ENCODE results near the gene MKLN1.
"Not testable (repeated sequence)": the region's sequence is repeated elsewhere in the genome, so short reads cannot be mapped to it uniquely, and the experiment has no call there.

MKLN1 gene

DNA sequence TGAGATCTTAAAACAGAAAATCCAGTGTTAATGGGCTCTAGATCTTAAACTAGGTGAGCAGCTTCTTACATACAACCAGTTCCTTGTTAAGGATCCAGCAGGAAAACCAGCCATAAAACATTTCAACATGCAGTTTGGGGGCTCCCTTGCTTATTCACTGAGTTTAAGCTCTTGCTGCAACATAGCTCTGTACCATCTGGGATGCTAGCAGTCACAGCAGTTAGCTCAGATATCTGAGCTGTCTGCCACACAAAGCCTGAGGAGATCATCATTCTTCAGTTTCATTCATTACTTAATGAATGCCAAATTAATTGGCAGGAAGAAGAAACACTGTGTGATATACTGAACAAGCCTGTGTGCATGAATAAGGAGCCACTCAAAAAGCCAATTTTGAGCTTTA is 165.9 kb downstream of the MKLN1 start:
- intact Hi-C loops (cut with DNase I) = no loop called here
- no peak for DNase-seq

DNA sequence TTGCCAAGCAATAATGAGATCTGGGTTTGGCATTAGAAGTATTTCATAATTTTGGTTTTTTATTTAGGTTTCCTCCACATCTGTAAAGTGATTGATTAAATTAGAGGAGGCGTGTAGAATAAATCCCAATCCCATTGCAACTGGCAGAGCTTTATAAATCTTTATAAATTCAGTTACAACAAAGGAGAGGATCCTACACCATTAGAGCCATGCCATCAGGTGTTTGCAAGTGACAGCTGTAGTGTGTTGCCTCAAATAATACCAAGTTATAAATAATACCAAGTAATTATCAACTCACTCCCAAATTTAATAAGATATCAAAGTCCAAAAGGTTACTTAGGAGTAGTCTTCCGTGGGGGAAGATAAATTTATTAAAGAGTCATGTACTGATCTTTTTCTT is 166.5 kb downstream of the MKLN1 start:
- DNase-seq = no peak
- intact Hi-C loops (cut with DNase I) = no loop called here

DNA sequence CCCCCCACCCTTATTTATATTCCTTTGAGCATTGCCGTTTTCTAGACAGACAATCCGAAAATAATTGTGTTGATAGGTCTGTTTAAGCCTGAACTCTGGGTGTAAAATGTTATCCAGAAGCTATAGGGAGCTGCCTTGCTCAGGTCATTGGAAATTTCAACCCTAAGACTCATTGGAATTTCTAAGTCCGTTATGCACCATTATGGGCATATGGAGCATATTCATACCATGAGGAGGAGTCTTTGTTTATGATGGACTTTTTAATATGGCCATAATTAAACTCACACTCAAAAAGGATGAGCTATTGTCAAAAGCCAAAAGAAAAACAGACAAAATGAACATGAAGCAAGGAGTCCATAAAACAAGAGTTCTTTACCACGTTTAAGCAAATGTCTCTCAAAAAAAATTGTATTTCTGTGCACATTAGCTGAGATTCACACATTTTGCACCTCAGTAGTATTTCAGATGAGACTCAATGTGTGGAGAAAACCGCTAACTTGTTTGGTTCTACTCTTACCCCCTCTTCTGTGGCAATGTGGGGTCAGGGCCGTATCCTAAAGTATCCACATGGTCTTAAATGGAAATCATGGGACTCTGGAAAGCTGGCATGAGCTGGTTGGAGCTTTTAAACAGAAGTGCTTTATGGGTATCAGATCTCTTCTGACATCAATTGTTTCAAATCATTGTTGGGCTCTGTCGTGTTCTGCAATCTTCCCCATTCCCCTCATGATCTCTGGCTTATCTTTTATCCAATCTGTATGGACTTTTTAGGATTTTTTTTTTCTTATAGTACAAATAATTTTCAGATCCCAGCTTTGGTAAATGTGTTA is 168.2 kb downstream of the MKLN1 start:
- intact Hi-C loops (cut with DNase I) = loop anchor here (5.0 kb wide), 1 partner anchor 64 kb away; no protein-coding TSS in a partner anchor
- DNase-seq = no peak

DNA sequence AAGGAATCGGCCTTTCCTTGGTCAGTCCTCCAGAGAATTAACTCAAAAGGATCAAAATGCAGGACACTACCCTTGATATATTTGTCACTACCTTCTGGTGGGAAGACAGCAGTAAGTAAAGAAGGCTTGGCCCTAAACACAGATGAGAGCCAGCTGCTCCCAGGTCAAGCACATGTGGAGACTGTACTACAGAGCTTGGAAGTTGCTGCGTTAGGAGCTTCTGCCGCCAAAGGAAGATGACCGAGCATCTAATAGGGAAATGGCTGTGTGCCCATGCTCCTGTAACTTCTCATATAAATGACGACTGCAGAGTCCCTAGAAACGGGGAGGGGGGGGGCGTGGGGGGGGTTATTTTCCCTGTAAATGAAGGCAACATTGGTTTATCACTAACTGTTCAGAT is 169.8 kb downstream of the MKLN1 start:
- intact Hi-C loops (cut with DNase I) = loop anchor here (5.0 kb wide), 1 partner anchor 65 kb away; no protein-coding TSS in a partner anchor
- no peak for DNase-seq

DNA sequence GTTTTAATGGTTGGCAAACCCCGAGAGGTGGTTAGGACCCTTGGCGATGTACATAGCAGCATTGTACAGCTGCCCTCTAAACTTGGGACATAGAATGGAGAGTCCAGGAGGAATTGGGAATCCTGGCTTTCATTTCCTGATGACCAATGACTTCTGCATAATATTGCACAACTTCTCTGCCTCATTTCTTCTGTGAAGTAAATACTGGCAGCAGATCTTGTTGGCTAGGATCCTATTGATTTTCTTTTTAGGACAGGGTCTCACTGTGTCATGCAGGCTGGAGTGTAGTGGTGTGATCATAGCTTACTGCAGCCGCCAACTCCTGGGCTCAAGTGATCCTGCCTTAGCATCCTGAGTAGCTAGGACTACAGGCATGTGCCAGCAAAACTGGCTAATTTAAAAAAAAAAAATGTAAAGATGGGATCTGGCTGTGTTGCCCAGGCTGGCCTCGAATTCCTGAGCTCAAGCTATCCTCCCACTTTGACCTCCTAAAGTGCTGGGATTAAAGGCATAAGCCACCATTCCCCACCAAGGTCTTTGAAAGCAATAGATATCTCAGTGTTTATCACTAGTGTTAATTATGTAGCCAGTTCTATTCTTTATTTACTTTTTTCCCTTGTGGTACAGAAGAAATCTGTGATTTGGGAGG is 170.7 kb downstream of the MKLN1 start:
- intact Hi-C loops (cut with DNase I) = loop anchor here (5.0 kb wide), 1 partner anchor 66 kb away; no protein-coding TSS in a partner anchor
- DNase-seq = no peak

DNA sequence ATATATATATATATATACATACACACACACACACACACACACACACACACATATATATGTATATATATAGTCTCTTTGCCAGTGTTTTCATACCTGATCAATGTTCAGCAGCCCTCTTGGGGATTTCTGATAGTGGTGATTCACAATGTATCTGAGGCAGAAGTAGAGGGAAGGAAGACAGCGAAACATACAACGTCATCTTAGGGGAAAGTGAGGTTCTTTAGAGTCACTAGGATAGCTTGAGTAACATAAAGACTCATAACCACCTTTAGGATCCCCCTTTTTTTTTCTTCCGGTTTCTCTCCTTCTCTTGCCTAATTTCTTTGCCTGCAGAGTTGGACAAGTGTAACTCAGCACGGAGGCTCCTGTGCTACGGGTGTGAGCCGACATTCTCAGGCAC is 172.1 kb downstream of the MKLN1 start:
- intact Hi-C loops (cut with DNase I) = loop anchor here (5.0 kb wide), 1 partner anchor 68 kb away; no protein-coding TSS in a partner anchor
- no peak for DNase-seq

DNA sequence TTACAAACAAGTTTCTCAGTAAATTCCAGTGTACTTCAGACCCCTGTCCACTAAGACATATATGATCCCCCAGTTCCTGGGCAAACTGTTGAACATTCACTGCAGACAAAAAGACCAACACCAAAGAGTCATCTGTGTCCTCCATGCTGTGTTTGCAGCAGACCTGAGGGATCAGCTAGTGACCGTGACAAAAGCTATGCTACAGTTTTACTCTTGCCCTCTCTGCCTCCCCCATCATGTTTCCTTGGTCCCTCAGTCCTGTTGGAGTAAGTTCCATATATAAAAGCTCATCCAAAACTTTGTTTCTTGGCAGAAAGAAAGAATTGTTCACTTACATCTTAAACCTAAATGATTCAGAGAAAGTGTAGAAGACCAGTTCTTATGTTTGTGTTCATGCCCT is 172.7 kb downstream of the MKLN1 start:
- intact Hi-C loops (cut with DNase I) = no loop called here
- DNase-seq = no peak

DNA sequence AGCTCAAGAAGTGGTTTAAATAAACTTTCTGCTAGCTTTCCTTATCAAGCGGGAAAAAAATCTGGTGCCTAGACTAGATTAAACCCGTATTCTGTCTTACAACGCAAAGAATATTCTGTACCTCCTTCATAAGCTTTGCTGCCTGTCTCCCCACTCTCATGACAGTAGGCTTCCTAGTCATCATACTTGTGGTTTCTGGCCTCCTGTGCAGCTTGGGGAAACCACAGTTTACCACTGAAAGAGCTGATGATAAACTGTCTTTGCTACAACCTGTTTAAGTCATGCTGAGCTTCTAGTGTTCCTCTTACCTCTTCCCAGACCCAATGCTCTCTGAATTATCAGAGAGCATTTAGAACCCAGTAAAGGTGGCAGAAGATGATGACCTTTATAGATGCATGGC is 173.7 kb downstream of the MKLN1 start:
- DNase-seq = no peak
- intact Hi-C loops (cut with DNase I) = no loop called here

DNA sequence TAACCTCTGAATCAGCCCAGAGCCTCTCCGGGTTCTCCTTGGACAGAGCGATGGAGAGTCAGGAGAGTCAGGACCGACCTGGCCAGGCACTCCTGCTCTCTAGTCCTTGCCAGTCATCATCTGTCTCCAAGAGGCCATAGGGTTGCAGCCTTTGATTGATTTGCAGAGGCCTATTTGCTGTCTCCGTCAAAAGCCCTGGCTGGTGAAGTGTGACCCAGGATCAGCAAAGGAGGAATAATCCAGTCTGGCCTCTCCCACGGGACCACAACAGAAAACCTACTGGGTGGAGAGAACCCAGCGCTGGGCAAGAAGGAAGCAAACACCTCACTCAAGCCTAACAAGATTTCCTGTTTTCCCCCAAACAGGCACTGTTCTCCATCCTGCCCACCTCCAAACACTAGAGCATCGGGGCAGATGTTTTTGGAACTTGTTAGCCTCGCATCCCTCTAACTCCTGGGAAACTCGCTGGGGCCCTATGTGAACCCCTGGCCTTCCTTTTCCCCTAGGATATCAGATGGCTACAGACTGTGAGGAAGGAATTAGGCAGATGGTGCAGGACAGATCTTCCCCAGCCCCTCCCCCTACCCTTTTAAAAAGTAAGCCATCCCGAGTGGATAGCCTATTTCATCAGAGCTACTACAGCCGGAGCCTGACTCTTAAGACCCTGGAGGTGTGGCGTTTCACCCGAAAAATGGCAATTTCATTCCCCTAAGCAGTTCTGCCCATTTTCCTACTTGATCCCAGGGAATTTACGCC is 174.4 kb downstream of the MKLN1 start:
- intact Hi-C loops (cut with DNase I) = no loop called here

DNA sequence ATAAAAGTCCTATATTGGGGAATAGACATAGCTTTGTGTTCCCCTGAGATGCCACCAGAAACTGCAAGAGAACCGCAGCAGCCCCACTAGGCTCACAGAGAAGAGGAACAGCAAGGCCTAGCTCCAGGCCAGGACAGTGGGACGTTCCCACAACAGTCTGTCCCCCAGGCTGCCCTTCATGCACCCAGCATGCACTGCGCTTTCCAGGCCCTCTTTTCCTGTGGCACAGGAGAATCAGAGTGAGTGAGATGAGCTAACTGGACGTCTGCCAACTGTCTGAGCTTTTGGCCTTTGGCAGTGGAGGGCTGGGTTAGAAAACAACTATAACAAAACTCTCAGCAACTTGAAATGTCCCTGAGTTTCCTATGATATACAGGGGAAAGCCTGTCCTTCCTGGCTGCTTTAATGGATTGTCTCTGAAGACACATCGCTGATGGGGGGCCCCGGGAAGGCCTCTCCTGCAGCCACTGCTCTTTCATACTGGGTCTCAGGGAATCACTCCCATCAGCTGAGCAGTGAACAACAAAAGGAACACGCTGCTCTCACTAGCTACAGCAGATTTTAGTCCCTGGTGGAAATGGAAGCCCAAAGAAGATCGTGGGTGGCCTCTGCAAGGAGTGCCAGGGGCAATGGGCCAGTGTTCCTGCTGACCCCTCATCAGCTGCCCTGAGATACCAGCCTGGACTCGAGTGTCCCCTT is 175.3 kb downstream of the MKLN1 start:
- DNase-seq = peak in 1 of 10 donors; percentile 39
- intact Hi-C loops (cut with DNase I) = no loop called here

More for the DNA sequence above, 174.4 kb downstream of the MKLN1 start:
- no peak for DNase-seq

DNA sequence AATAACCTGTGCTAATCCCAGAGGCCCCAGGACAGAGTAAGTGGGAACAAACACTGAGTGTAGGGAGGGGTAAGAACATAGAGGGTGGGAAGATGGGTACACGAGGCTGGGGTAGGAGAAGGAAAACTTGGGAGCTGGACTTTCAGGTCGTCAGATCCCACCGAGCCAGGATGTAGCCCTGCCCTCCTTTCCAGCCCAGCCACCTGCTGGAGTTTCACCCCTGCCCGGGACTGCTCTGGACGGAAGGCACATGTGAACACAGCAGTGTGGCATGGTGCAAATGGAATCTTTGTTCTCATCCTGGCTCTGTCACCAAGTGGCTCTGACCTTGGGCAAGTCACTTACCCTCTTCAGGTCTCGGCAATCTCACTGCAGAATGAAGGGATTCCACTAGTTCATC is 176.0 kb downstream of the MKLN1 start:
- DNase-seq = no peak
- intact Hi-C loops (cut with DNase I) = no loop called here

DNA sequence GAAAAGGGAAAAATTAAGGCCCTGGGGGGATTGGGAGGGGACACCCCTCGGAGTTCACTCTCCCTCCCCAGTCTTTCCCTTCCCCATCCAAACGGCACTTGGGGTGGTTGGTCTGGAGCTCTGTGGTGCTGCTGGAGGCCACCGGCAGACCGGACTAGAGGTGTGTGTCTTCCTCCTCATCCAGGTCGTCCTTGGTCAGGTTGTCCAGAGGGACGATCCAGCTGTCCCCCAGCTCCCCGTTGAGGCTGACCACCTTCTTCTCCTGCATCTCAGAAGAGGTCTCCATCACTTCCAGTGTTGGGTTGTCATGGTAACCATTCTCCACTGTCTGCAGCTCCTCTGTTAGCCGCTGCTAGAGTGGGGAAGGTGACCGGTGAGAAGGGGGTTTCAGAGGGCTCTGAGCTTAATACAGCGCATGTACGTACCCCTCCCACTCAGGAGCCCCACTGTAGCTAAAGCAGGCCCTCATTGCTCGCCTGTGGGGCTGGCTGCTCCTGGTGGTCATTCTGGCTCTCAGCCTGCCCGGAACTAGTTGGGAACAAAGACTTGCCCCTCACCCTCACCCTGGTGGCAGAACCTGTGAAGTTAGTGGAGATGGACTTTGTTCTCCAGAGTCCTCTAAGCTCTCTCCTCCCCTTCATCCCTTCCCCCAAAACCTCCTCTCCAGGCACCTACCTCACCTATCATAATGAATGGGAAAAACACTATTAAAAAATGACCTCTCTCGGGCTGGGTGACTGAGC is 176.7 kb downstream of the MKLN1 start:
- intact Hi-C loops (cut with DNase I) = no loop called here
- DNase-seq = no peak

DNA sequence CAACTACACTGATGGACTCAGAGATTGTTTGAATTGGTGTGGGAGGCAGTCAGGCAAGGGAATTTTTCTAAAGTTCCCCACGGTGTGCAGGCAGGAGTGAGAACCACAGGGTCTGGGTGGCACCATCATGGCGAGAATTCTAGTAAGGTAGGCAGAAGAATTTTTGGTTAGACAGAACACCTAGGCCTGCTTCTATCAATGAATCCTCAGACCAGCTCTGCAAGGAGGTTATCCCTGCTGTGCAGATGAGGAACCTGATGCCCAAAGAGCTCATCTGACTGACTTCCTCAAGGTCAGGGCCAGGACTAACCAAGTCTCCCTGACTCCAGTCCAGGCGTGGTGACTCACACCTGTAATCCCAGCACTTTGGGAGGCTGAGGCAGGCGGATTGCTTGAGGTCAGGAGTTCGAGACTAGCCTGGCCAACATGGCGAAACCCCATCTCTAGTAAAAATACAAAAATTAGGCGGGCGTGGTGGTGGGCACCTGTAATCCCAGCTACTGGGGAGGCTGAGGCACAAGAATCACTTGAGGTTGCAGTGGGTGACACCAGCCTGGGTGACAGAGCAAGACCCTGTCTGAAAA is 177.5 kb downstream of the MKLN1 start:
- intact Hi-C loops (cut with DNase I); DNase-seq: not testable (repeated sequence)

DNA sequence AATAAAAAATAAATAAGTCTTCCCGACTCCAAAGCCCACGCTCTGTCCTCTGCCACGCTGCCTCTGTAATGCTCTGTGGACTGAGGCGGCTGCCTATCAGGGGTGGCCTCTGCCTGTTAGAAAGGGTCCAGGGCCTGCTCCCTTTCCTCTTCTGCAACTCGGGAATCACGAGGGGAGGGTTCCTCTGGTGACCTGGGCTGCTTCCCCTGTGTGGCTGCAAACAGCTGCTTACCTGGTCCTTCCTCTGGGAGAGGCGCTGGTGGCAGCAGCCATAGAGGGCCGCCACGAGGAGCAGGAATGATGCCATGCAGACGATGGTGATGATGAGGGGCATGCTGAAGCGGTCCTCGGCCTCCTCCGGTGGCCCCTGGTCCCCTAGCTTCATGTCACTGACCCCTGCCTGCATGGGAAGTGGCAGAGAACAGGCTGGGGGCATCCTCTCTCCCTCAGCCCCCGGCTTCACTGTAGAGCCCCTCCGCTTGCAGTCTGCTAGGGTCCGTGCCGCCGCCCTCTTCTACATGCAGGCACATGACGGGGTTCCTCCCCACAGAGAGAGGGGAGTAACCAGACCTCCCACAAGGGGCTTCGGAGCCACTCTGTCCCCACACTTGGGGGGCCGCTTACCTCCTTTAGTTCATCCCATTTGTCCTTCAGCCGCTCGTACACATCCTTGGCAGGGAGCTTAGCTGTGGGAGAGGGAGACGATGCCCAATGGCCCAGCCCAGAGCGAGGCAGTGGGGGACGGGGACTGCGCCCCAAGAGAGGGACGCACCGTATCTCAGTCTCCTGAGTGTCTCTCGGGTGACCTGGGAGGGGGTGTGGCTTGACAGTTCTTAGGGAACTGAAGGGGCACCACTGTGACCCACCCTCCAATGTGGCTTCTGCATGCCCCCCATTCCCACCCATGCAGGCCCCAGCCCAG is 178.2 kb downstream of the MKLN1 start:
- intact Hi-C loops (cut with DNase I) = no loop called here

DNA sequence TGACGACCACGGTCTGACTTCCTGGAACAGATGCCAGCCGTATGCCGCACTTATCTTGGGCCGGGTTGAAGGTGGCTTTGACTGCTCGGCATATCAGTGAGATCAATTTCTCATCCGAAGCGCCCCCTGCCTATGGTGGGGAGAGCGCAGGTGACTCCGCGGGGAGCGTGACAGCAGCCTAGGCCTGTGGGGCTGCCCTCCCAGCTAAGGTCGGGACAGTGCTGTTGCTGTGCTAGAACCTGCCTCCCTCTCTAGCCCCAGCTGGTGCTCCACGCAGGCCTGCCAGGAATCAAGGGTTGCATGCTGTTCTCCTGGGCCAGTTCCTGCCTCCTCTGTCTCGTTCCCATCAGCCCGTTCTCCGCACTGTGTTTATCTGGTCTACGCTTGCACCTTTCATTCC is 178.9 kb downstream of the MKLN1 start:
- intact Hi-C loops (cut with DNase I) = no loop called here
- DNase-seq = no peak

More for the DNA sequence above, 178.2 kb downstream of the MKLN1 start:
- no peak for DNase-seq

DNA sequence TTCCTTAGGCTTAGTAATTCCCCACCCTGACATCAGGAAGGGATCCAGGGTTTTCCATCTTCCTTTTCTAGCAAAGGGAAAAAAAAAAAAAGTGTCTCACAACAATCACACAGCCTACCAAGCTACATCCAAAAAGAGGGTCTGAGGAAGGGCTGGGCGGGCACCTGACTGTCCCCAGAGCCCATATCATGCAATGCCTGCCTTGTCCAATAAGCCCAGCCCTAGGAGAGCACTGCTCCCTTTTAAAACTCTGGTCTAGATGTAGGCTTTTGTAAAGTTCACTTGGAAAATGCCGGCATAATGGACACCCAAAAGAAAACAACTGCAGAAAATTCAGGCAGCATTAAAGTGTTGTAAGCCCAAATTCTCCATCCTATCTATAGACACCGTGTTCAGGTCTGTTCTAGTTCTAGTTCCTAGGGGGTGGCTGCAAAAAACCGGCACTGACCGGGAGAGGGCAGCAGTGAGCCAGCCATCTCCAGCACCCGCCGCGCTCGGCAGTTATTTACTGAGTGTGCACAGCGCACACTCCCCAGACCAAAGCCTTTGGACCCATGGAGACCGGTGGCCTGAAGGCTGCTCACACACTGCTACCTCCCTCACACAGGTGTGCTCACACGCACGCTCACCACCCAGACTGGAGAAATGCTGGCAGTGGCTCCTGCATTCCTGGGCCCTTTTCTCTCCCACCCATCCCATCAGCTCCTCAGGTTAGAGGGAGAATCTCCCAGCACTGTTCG is 180.1 kb downstream of the MKLN1 start:
- intact Hi-C loops (cut with DNase I) = loop anchor here (1.0 kb wide), 1 partner anchor 147 kb away; no protein-coding TSS in a partner anchor

DNA sequence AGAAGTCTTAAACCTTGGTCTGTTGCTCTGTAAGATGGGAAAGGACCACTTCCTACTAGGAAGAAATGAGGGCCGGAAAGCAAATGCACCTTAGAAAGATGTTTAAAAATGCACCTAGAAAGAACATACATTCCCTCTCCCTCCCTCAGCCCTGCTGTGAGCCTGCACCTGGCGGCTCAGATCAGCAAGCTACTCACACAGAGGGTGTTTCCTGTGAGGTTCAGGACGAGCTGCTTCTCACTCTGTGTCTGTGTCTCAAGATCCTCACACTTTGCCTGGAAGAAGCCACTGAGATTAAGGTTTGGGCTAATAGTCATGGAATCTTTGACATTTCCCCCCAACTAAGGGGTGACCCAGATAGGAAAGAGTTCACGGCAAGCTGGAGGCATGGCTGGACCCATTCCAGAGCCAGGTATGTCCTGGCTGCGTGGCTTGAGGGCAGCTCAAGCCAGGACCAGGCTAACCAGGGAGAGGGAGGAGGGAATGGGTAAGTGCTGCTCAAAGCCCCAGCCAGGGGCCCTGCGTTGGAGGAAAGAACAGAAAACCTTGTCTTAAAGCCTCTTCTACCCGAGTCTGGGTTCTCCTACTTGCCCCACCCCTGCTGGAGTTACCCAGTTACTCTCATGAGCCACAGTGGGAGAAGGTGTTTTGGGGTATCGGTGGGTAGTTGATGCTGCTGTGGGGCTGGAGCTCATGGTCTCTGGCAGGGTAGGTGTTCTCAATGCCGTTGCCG is 181.2 kb downstream of the MKLN1 start:
- intact Hi-C loops (cut with DNase I) = loop anchor here (1.0 kb wide), 1 partner anchor 145 kb away; no protein-coding TSS in a partner anchor
- DNase-seq = no peak

More for the DNA sequence above, 180.1 kb downstream of the MKLN1 start:
- DNase-seq = peak; percentile 79 to 98 (median 90)

Data from posterior cingulate gyrus (tissue), 11 donors.